HL-60/S4 treated with retinoic acid at 250 ng/mL for 4 days and 3 days (cell line): ENCODE data around the gene FAM120B.
"Not testable (repeated sequence)": the region's sequence is repeated elsewhere in the genome, so short reads cannot be mapped to it uniquely, and the experiment has no call there.

Source experiments
- in situ Hi-C: fragments of 300-500 bp; cut with MboI; formaldehyde crosslinking; loops from 2 replicates; pipeline ENCODE4 v1.7.0; 2022; ENCODE audit warnings: low sequenced_read_pairs

FAM120B gene, protein sequence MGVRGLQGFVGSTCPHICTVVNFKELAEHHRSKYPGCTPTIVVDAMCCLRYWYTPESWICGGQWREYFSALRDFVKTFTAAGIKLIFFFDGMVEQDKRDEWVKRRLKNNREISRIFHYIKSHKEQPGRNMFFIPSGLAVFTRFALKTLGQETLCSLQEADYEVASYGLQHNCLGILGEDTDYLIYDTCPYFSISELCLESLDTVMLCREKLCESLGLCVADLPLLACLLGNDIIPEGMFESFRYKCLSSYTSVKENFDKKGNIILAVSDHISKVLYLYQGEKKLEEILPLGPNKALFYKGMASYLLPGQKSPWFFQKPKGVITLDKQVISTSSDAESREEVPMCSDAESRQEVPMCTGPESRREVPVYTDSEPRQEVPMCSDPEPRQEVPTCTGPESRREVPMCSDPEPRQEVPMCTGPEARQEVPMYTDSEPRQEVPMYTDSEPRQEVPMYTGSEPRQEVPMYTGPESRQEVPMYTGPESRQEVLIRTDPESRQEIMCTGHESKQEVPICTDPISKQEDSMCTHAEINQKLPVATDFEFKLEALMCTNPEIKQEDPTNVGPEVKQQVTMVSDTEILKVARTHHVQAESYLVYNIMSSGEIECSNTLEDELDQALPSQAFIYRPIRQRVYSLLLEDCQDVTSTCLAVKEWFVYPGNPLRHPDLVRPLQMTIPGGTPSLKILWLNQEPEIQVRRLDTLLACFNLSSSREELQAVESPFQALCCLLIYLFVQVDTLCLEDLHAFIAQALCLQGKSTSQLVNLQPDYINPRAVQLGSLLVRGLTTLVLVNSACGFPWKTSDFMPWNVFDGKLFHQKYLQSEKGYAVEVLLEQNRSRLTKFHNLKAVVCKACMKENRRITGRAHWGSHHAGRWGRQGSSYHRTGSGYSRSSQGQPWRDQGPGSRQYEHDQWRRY

GRCh38 chr6:170306324-170307079, at the start of gene FAM120B:
Gene FAM120B (plus strand): TSS chr6:170306758. CDS start chr6:170317391, 10,633 bp downstream.
- in situ Hi-C loops = no loop called here

- in situ Hi-C loops = no loop called here
These were observed 49.2 kb upstream of the FAM120B start for GRCh38 chr6:170257376-170257775.

GRCh38 chr6:170258407-170258806, 48.2 kb upstream of the FAM120B start:
- in situ Hi-C loops = no loop called here

DNA sequence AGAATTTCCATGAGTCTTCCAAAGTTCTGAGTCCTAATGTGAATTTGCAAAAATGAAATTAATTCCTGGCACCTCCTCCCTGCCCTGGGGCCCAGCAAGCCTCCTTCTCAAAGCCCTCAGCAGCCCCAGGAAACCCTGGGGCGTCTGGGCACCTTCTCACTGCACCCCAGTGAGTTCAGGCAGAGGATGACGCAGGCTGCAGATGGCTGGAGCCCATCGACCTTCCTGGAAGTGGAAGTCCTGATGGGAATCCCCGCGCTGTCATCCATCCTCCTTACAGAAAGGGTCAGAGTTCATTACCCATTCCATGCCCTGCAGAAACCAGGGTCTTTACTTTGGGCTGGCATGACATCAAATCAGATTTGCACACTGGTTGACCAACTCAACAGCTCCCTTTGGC, 47.3 kb upstream of the FAM120B start:
- in situ Hi-C loops = no loop called here

DNA sequence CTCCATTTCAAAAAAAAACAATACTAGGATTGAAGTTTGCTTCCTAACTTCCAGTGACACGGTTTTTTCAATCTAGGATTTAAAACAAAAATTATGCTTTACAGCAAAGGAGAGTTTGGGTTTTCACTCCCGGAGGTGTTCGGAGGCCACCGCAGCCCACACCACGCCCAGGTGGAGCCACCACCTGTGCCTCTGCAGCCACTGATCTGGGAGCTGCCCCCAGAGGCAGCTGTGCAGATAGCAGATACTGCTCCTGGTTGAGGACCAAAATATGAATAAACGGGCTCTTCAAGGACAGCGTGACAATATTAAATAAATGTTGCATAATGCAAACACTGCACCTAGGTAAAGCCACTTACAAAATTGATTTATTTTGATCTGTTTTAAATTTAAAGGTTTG, 45.9 kb upstream of the FAM120B start:
- in situ Hi-C loops = no loop called here

GRCh38 chr6:170261643-170262488, 44.7 kb upstream of the FAM120B start:
- in situ Hi-C loops = no loop called here

- in situ Hi-C loops = no loop called here
These were observed 44.0 kb upstream of the FAM120B start for GRCh38 chr6:170262489-170263088.

- in situ Hi-C loops = no loop called here
These were observed 43.1 kb upstream of the FAM120B start for GRCh38 chr6:170263410-170263809.

DNA sequence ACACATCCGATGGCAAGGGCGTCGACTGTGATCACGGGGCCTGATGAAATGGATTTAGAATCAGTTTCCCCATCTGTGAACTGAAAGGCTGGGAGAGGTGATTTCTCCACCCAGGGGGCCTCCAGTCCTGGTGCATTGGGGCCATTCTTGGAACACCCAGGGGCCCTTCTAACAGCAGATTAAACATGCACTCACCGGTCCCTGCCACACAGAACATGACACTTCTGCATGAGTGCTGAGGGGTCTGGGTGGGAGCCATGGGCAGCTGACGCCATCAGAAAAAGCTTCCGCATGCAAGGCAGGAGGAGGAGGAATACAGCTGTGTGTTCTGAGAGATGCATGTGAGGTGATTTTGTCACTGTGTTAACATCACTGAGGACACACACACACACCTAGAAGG, 42.5 kb upstream of the FAM120B start:
- in situ Hi-C loops = no loop called here

- in situ Hi-C loops = not testable (repeated sequence)
These were observed 41.9 kb upstream of the FAM120B start for GRCh38 chr6:170264644-170265043.

GRCh38 chr6:170265655-170266054, 40.9 kb upstream of the FAM120B start:
- in situ Hi-C loops = no loop called here

DNA sequence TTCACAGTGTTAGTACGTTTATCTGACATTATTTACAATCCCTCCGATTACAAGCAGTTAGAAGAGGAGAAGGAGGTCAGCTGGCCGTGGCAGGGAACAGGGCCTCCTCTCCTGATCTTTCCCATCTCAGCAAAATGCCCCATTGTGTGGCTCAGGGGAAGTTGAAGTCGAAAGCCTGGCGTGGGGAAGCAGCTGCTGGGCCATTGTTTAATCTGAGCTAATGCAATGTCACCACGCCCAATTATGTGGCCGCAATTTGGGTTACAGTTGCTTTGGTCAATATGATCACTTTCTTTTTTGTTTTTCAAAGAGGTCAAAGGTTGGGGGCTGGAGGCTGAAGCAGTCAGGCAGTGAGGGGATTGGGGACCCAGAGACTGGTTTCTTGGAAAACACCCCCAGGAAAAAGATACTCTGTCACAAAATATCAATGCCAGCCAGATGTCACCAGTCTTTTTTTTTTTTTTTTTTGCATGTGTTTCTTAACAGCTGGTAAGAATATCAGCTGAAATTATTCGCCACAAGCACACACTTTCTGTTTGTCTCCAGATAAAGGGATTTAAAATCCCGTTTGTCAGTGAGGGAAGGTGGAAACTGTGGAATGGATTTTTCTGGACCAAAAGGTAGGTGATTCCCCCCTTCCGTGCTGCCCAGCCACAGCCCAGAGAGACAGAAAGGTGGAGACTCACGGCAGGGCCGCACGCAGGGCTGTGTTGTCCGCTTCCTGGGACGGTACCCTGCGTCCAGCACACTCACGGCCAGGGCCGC, 40.3 kb upstream of the FAM120B start:
- in situ Hi-C loops = no loop called here

DNA sequence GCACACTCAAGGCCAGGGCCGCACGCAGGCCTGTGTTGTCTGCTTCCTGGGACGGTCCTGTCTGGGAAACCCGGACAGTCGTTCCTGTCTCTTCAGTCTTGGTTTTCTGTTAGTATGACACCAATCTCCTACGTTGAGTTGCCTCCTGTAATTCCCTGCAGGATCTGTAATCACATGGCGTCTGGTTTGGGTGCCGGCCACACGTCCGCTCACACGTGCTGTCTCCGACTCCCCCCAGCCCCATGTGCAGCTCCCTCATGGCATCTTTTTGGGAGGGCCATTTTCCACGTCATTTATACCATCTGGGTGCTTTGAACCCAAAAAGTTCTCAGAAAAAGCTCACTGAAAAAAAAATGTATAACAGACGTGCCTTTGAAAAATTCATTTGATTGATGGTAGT, 38.9 kb upstream of the FAM120B start:
- in situ Hi-C loops = no loop called here

GRCh38 chr6:170268216-170269129, 38.1 kb upstream of the FAM120B start:
- in situ Hi-C loops = no loop called here

- in situ Hi-C loops = no loop called here
These were observed 37.3 kb upstream of the FAM120B start for GRCh38 chr6:170269151-170269845.

GRCh38 chr6:170269846-170270541, 36.6 kb upstream of the FAM120B start:
- in situ Hi-C loops = no loop called here
